ENCODE measurements around the gene THEMIS2. TPM values are rescaled to one million over a fixed set of nuclear protein-coding genes. Genes with fewer than 3 reads are reported as not detected.

THEMIS2 gene
- total and polyA plus RNA-seq, 9 of the 15 experiments (the other 6 are each of a cell fraction or from before 2014, with no cell fraction given) = 2.3 to 12.7 (median 8.0) TPM

GRCh38 chr1:27872059-27872801 is at the start of gene THEMIS2 (continued):
- TF ChIP-seq, protein P1, sequence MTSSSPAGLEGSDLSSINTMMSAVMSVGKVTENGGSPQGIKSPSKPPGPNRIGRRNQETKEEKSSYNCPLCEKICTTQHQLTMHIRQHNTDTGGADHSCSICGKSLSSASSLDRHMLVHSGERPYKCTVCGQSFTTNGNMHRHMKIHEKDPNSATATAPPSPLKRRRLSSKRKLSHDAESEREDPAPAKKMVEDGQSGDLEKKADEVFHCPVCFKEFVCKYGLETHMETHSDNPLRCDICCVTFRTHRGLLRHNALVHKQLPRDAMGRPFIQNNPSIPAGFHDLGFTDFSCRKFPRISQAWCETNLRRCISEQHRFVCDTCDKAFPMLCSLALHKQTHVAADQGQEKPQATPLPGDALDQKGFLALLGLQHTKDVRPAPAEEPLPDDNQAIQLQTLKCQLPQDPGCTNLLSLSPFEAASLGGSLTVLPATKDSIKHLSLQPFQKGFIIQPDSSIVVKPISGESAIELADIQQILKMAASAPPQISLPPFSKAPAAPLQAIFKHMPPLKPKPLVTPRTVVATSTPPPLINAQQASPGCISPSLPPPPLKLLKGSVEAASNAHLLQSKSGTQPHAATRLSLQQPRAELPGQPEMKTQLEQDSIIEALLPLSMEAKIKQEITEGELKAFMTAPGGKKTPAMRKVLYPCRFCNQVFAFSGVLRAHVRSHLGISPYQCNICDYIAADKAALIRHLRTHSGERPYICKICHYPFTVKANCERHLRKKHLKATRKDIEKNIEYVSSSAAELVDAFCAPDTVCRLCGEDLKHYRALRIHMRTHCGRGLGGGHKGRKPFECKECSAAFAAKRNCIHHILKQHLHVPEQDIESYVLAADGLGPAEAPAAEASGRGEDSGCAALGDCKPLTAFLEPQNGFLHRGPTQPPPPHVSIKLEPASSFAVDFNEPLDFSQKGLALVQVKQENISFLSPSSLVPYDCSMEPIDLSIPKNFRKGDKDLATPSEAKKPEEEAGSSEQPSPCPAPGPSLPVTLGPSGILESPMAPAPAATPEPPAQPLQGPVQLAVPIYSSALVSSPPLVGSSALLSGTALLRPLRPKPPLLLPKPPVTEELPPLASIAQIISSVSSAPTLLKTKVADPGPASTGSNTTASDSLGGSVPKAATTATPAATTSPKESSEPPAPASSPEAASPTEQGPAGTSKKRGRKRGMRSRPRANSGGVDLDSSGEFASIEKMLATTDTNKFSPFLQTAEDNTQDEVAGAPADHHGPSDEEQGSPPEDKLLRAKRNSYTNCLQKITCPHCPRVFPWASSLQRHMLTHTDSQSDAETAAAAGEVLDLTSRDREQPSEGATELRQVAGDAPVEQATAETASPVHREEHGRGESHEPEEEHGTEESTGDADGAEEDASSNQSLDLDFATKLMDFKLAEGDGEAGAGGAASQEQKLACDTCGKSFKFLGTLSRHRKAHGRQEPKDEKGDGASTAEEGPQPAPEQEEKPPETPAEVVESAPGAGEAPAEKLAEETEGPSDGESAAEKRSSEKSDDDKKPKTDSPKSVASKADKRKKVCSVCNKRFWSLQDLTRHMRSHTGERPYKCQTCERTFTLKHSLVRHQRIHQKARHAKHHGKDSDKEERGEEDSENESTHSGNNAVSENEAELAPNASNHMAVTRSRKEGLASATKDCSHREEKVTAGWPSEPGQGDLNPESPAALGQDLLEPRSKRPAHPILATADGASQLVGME (CRISPR knock-in tag; IDR thresholded peaks at IDR 0.05) = peak; percentile 75; the same call in 1 of the 2 replicates
- TF ChIP-seq HSF4 (CRISPR knock-in tag; IDR thresholded peaks at IDR 0.05; ENCODE audit: borderline replicate concordance) (peak; percentile 21; the same call in 1 of the 2 replicates), TRIM24 (IDR thresholded peaks at IDR 0.05) (no peak), JUNB (CRISPR knock-in tag; conservative IDR thresholded peaks at IDR 0.05) (0 out of 2 replicates have a peak, but pooled peaks have one; percentile 16), ZNF239 (CRISPR knock-in tag; IDR thresholded peaks at IDR 0.05) (peak; percentile 93), MYC (IDR thresholded peaks at IDR 0.05; ENCODE audit: low read depth, low read length) (0 out of 2 replicates have a peak, but pooled peaks have one; percentile 10), MYC (CRISPR knock-in tag; IDR thresholded peaks at IDR 0.05; ENCODE audit: borderline replicate concordance, low read depth) (no peak), IFI16 (CRISPR knock-in tag; IDR thresholded peaks at IDR 0.05) (no peak), ZNF583 (CRISPR knock-in tag; IDR thresholded peaks at IDR 0.05) (0 out of 2 replicates have a peak, but pooled peaks have one; percentile 16), ZNF395 (CRISPR knock-in tag; IDR thresholded peaks at IDR 0.05) (no peak), FOXJ2 (tag; IDR thresholded peaks at IDR 0.05) (no peak), CAMTA2 (CRISPR knock-in tag; conservative IDR thresholded peaks at IDR 0.05) (no peak), HLTF (IDR thresholded peaks at IDR 0.05) (no peak), CBX5 (IDR thresholded peaks at IDR 0.05; ENCODE audit: borderline replicate concordance, low read depth) (no peak)
- TF ChIP-seq, protein P2, sequence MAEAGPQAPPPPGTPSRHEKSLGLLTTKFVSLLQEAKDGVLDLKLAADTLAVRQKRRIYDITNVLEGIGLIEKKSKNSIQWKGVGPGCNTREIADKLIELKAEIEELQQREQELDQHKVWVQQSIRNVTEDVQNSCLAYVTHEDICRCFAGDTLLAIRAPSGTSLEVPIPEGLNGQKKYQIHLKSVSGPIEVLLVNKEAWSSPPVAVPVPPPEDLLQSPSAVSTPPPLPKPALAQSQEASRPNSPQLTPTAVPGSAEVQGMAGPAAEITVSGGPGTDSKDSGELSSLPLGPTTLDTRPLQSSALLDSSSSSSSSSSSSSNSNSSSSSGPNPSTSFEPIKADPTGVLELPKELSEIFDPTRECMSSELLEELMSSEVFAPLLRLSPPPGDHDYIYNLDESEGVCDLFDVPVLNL (CRISPR knock-in tag; IDR thresholded peaks at IDR 0.05; ENCODE audit: low read depth) = no peak
- TF ChIP-seq, protein P3, sequence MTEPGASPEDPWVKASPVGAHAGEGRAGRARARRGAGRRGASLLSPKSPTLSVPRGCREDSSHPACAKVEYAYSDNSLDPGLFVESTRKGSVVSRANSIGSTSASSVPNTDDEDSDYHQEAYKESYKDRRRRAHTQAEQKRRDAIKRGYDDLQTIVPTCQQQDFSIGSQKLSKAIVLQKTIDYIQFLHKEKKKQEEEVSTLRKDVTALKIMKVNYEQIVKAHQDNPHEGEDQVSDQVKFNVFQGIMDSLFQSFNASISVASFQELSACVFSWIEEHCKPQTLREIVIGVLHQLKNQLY (CRISPR knock-in tag; conservative IDR thresholded peaks at IDR 0.05) = 0 out of 4 replicates have a peak, but pooled peaks of 1 of the 2 experiments have one; percentile 44
